Esophagus muscularis mucosa (tissue), 4 donors: Measurements from ENCODE around the gene CNTLN. TPM values are rescaled to one million over a fixed set of nuclear protein-coding genes. Genes with fewer than 3 reads are reported as not detected.
"Not testable (repeated sequence)": the region's sequence is repeated elsewhere in the genome, so short reads cannot be mapped to it uniquely, and the experiment has no call there.

Source experiments
- DNase-seq: peaks from one replicate; pipeline ENCODE4 v3.0.0-alpha.2; 2017; ENCODE audit errors: extremely low spot score
- H3K27ac ChIP-seq, 4 donors: fragments of 200-600 bp; sonication (generic); replicated peaks in 1 of 4; 1 replicate in 3 of 4; 2 replicates in 1 of 4; pipeline ENCODE4 v1.5.1; 2016 to 2019; ENCODE audit warnings: mild to moderate bottlenecking in 1 of 4
- H3K27me3 ChIP-seq, 4 donors: fragments of 200-600 bp; sonication (generic); one replicate each; pipeline versions ENCODE4 v1.5.1 to v1.6.0; 2016 to 2019
- H3K36me3 ChIP-seq, 4 donors: fragments of 200-600 bp; sonication (generic); one replicate each; pipeline ENCODE4 v1.5.1; 2016 to 2019
- H3K4me1 ChIP-seq, 4 donors: fragments of 200-600 bp; sonication (generic); one replicate each; pipeline ENCODE4 v1.5.1; 2016 to 2019
- H3K4me3 ChIP-seq, 4 donors: fragments of 200-600 bp; sonication (generic); 1 replicate in 2 of 4; 2 replicates in 2 of 4; pipeline ENCODE4 v1.5.1; 2016 to 2019; ENCODE audit warnings: mild to moderate bottlenecking in 4 of 4, moderate library complexity in 1 of 4
- H3K9me3 ChIP-seq, 4 donors: fragments of 200-600 bp; sonication (generic); 1 replicate in 3 of 4; 2 replicates in 1 of 4; pipeline ENCODE4 v1.5.1; 2016 to 2019
- CTCF ChIP-seq, 3 experiments: fragments of 200-600 bp in 2 of 3; fragments of 450-650 bp in 1 of 3; sonication (generic) in 2 of 3; IDR thresholded peaks; one replicate each; pipeline ENCODE4 v1.5.1; 2017 to 2019; ENCODE audit warnings: antibody characterized with exemption in 3 of 3, mild to moderate bottlenecking in 2 of 3, moderate library complexity in 1 of 3
- EP300 ChIP-seq: sonication (generic); formaldehyde crosslinking; IDR thresholded peaks from one replicate; pipeline ENCODE4 v1.6.1; 2017; ENCODE audit warnings: antibody characterized with exemption
- POLR2A ChIP-seq: fragments of 450-650 bp; IDR thresholded peaks from one replicate; pipeline ENCODE4 v1.6.1; 2017; ENCODE audit warnings: antibody characterized with exemption, moderate library complexity, mild to moderate bottlenecking, low read depth
- POLR2AphosphoS5 ChIP-seq, 2 donors: sonication (generic); formaldehyde crosslinking; IDR thresholded peaks; one replicate each; pipeline ENCODE4 v1.6.1; 2017; ENCODE audit warnings: antibody characterized with exemption in 2 of 2
- WGBS: methylation state at CpG from one replicate; pipeline ENCODE4 v1.1.5; 2018; 5-methylcytosine and 5-hydroxymethylcytosine counted together
- intact Hi-C: fragments of 100-400 bp; cut with DNase I; formaldehyde crosslinking; loops from one replicate; pipeline ENCODE4 v1.15.1; 2023
- total RNA-seq, 4 donors: library from RNA; depleted of rRNA; stranded (reverse); fragments of >200 nt; gene quantifications; one replicate each; pipeline versions ENCODE4 v1.1.0 to v1.2.1, GENCODE V29; 2016

Gene CNTLN
- total RNA-seq, 4 donors from 2014 or later, result 9.4 to 14.1 (median 12.0) TPM

- Histone ChIP-seq H3K4me3 (no peak overlapping the region), H3K36me3 (peaks cover 0 to 4% (median 0%) of the 10 kb centered on the region in 4 donors), H3K9me3 (peaks cover 0 to 7% (median 0%) of the 10 kb centered on the region in 4 donors), H3K27me3 (no peaks in the 10 kb centered on the region), H3K27ac (no peak overlapping the region), H3K4me1 (no peaks in the 10 kb centered on the region)
- TF ChIP-seq POLR2AphosphoS5 (IDR thresholded peaks at IDR 0.05), result no peak
- no peak for TF ChIP-seq EP300
- no peak for TF ChIP-seq POLR2A
- DNase-seq, result no peak
- WGBS, result 89% methylated on average over 6 of the region's 6 CpGs
- intact Hi-C loops, result no loop called here
These were observed 298.7 kb downstream of the CNTLN start for GRCh38 chr9:17433526-17433925.

- Histone ChIP-seq H3K4me3 (no peak overlapping the region), H3K4me1 (no peaks in the 10 kb centered on the region), H3K27ac (no peak overlapping the region), H3K9me3 (peaks cover 0 to 8% (median 7%) of the 10 kb centered on the region in 4 donors), H3K27me3 (no peaks in the 10 kb centered on the region), H3K36me3 (peaks cover 0 to 4% (median 0%) of the 10 kb centered on the region in 4 donors)
- no peak for DNase-seq
- 90% methylated on average over 7 of the region's 7 CpGs for WGBS
- intact Hi-C loops, result no loop called here
- TF ChIP-seq CTCF (IDR thresholded peaks at IDR 0.05) (no peak), POLR2A (no peak), POLR2AphosphoS5 (IDR thresholded peaks at IDR 0.05) (no peak), EP300 (no peak)
These were observed 302.0 kb downstream of the CNTLN start for GRCh38 chr9:17436854-17437253.

GRCh38 chr9:17437813-17438212 is 303.0 kb downstream of the CNTLN start:
- 98% methylated on average over 2 of the region's 2 CpGs for WGBS
- intact Hi-C loops, result no loop called here

GRCh38 chr9:17445126-17445525 is 310.3 kb downstream of the CNTLN start:
- H3K36me3 ChIP-seq, result not testable (repeated sequence)

More at GRCh38 chr9:17437813-17438212, 303.0 kb downstream of the CNTLN start:
- TF ChIP-seq POLR2A (no peak), EP300 (no peak)
- Histone ChIP-seq H3K4me1 (no peaks in the 10 kb centered on the region), H3K36me3 (peaks cover 0 to 4% (median 0%) of the 10 kb centered on the region in 4 donors), H3K9me3 (peaks cover 0 to 8% (median 7%) of the 10 kb centered on the region in 4 donors), H3K27ac (no peak overlapping the region), H3K4me3 (no peak overlapping the region), H3K27me3 (no peaks in the 10 kb centered on the region)
- DNase-seq, result no peak

GRCh38 chr9:17453751-17454150 is 318.9 kb downstream of the CNTLN start:
- WGBS, result 97% methylated on average over 5 of the region's 5 CpGs
- TF ChIP-seq POLR2A (no peak), POLR2AphosphoS5 (IDR thresholded peaks at IDR 0.05) (no peak), EP300 (no peak), CTCF (IDR thresholded peaks at IDR 0.05) (no peak)
- no peak overlapping the region for H3K4me3 ChIP-seq
- H3K9me3 ChIP-seq, result no peaks in the 10 kb centered on the region
- intact Hi-C loops, result no loop called here
- H3K4me1 ChIP-seq, result peaks cover 0 to 3% (median 0%) of the 10 kb centered on the region in 4 donors
- no peak for DNase-seq
- no peak overlapping the region for H3K27ac ChIP-seq
- peaks cover 0 to 10% (median 0%) of the 10 kb centered on the region in 4 donors for H3K36me3 ChIP-seq
- no peaks in the 10 kb centered on the region for H3K27me3 ChIP-seq

More at GRCh38 chr9:17445126-17445525, 310.3 kb downstream of the CNTLN start:
- H3K27ac ChIP-seq, DNase-seq, H3K9me3 ChIP-seq, intact Hi-C loops, H3K4me1 ChIP-seq, H3K4me3 ChIP-seq, H3K27me3 ChIP-seq: not testable (repeated sequence)
- 86% methylated on average over 3 of the region's 3 CpGs for WGBS

- Histone ChIP-seq H3K27me3 (no peaks in the 10 kb centered on the region), H3K4me1 (no peaks in the 10 kb centered on the region), H3K9me3 (no peaks in the 10 kb centered on the region), H3K36me3 (peaks cover 0 to 21% (median 11%) of the 10 kb centered on the region in 4 donors), H3K27ac (no peak overlapping the region), H3K4me3 (no peak overlapping the region)
- WGBS, result 47% methylated on average over 5 of the region's 5 CpGs
- DNase-seq, result no peak
- intact Hi-C loops, result loop anchor here (2.0 to 10.0 kb wide), 2 partner anchors 346 to 1588 kb away; no protein-coding TSS in a partner anchor
- TF ChIP-seq POLR2A (no peak), CTCF (IDR thresholded peaks at IDR 0.05) (peak; percentile 70 to 80 (median 73))
These were observed 328.1 kb downstream of the CNTLN start for GRCh38 chr9:17462869-17463464.
